Breast epithelium (tissue), 4 donors: ENCODE measurements around the gene ANKRD37. TPM values are rescaled to one million over a fixed set of nuclear protein-coding genes. Genes with fewer than 3 reads are reported as not detected.

Experiments used
- DNase-seq, 2 donors: peaks; one replicate each; pipeline ENCODE4 v3.0.0-alpha.2; 2019; ENCODE audit warnings: low spot score in 2 of 2
- H3K27ac ChIP-seq, 2 donors: fragments of 200-600 bp; sonication (generic) in 1 of 2; one replicate each; pipeline ENCODE4 v1.5.1; 2016 to 2019; ENCODE audit warnings: mild to moderate bottlenecking in 1 of 2
- H3K27me3 ChIP-seq, 2 donors: fragments of 200-600 bp; sonication (generic) in 1 of 2; one replicate each; pipeline versions ENCODE4 v1.5.1 to v1.6.0; 2017 to 2019; ENCODE audit warnings: control low read depth in 1 of 2, mild to moderate bottlenecking in 1 of 2
- H3K36me3 ChIP-seq: fragments of 200-600 bp; one replicate; pipeline ENCODE4 v1.5.1; 2019
- H3K4me1 ChIP-seq, 2 donors: fragments of 200-600 bp; sonication (generic); one replicate each; pipeline ENCODE4 v1.5.1; 2016 to 2019; ENCODE audit warnings: control low read depth in 1 of 2
- H3K4me3 ChIP-seq, 3 donors: fragments of 200-600 bp; sonication (generic); 1 replicate in 2 of 3; 2 replicates in 1 of 3; pipeline ENCODE4 v1.5.1; 2016 to 2019; ENCODE audit warnings: mild to moderate bottlenecking in 3 of 3, moderate library complexity in 2 of 3
- H3K9me3 ChIP-seq, 2 donors: fragments of 200-600 bp; sonication (generic) in 1 of 2; one replicate each; pipeline ENCODE4 v1.5.1; 2016 to 2019; ENCODE audit warnings: control low read depth in 1 of 2
- CTCF ChIP-seq, 3 donors: fragments of 450-650 bp; IDR thresholded peaks; one replicate each; pipeline ENCODE4 v1.5.1; 2016 to 2017; ENCODE audit warnings: antibody characterized with exemption in 3 of 3, mild to moderate bottlenecking in 3 of 3, moderate library complexity in 3 of 3
- POLR2A ChIP-seq: fragments of 450-650 bp; IDR thresholded peaks from one replicate; pipeline ENCODE4 v1.6.1; 2016; ENCODE audit warnings: antibody characterized with exemption, mild to moderate bottlenecking, moderate library complexity
- POLR2AphosphoS5 ChIP-seq, 3 donors: sonication (generic); formaldehyde crosslinking; IDR thresholded peaks; one replicate each; pipeline ENCODE4 v1.6.1; 2017; ENCODE audit warnings: antibody characterized with exemption in 3 of 3
- intact Hi-C: fragments of 100-400 bp; cut with DNase I; formaldehyde crosslinking; loops from one replicate; pipeline ENCODE4 v1.15.1; 2023; ENCODE audit warnings: low total_unique reads
- total RNA-seq, 3 donors: library from RNA; depleted of rRNA; stranded (reverse); fragments of >200 nt; gene quantifications; one replicate each; pipeline ENCODE4 v1.1.0, GENCODE V29; 2016

ANKRD37 gene
- total RNA-seq, 3 donors from 2014 or later, result 9.0 to 15.5 (median 10.2) TPM

GRCh38 chr4:185395956-185396723, 501 bp upstream of the ANKRD37 start:
- TF ChIP-seq CTCF (IDR thresholded peaks at IDR 0.05) (peak in 1 of 3 donors; percentile 29), POLR2AphosphoS5 (IDR thresholded peaks at IDR 0.05) (peak; percentile 79 to 87 (median 85)), POLR2A (peak; percentile 83)
- Histone ChIP-seq H3K9me3 (no peaks in the 10 kb centered on the region), H3K36me3 (no peaks in the 10 kb centered on the region), H3K27ac (peak overlapping the region; percentile 99 to 100), H3K4me1 (no peaks in the 10 kb centered on the region), H3K4me3 (peak overlapping the region; percentile 76 to 89 (median 86)), H3K27me3 (no peaks in the 10 kb centered on the region)
- intact Hi-C loops, result loop anchor here (10.0 kb wide), 1 partner anchor 191 kb away; the partner anchor contains the start of genes CFAP97 and SNX25
- DNase-seq, result peak; percentile 97 to 98

- intact Hi-C loops, result loop anchor here (10.0 kb wide), 1 partner anchor 194 kb away; the partner anchor contains the start of genes CFAP97 and SNX25
- H3K36me3 ChIP-seq, result no peaks in the 10 kb centered on the region
- DNase-seq, result no peak
- TF ChIP-seq POLR2AphosphoS5 (IDR thresholded peaks at IDR 0.05) (no peak), CTCF (IDR thresholded peaks at IDR 0.05) (no peak), POLR2A (no peak)
- no peak overlapping the region for H3K4me3 ChIP-seq
- H3K4me1 ChIP-seq, result no peaks in the 10 kb centered on the region
- H3K9me3 ChIP-seq, result no peaks in the 10 kb centered on the region
- H3K27me3 ChIP-seq, result no peaks in the 10 kb centered on the region
- peak overlapping the region in 1 of 2 donors; percentile 30 for H3K27ac ChIP-seq
Measured at GRCh38 chr4:185398618-185399017, 2.0 kb downstream of the ANKRD37 start.

- intact Hi-C loops, result loop anchor here (10.0 kb wide), 1 partner anchor 195 kb away; the partner anchor contains the start of genes CFAP97 and SNX25
- Histone ChIP-seq H3K27ac (peak overlapping the region in 1 of 2 donors; percentile 22), H3K9me3 (no peaks in the 10 kb centered on the region), H3K27me3 (no peaks in the 10 kb centered on the region), H3K4me3 (no peak overlapping the region), H3K4me1 (no peaks in the 10 kb centered on the region), H3K36me3 (no peaks in the 10 kb centered on the region)
- DNase-seq, result no peak
- TF ChIP-seq POLR2AphosphoS5 (IDR thresholded peaks at IDR 0.05) (no peak), POLR2A (no peak), CTCF (IDR thresholded peaks at IDR 0.05) (no peak)
Measured at GRCh38 chr4:185399466-185399865, 2.8 kb downstream of the ANKRD37 start.

- intact Hi-C loops, result no loop called here
- no peaks in the 10 kb centered on the region for H3K36me3 ChIP-seq
- TF ChIP-seq POLR2A (no peak), POLR2AphosphoS5 (IDR thresholded peaks at IDR 0.05) (no peak), CTCF (IDR thresholded peaks at IDR 0.05) (no peak)
Measured at GRCh38 chr4:185404031-185404430, 7.4 kb downstream of the ANKRD37 start.

GRCh38 chr4:185405296-185405999, 8.8 kb downstream of the ANKRD37 start:
- H3K27me3 ChIP-seq, result no peaks in the 10 kb centered on the region
- H3K36me3 ChIP-seq, result no peaks in the 10 kb centered on the region
- H3K4me3 ChIP-seq, result no peak overlapping the region
- H3K9me3 ChIP-seq, result no peaks in the 10 kb centered on the region
- intact Hi-C loops, result no loop called here
- no peak for TF ChIP-seq POLR2AphosphoS5 (IDR thresholded peaks at IDR 0.05)
- no peak for TF ChIP-seq POLR2A
- no peaks in the 10 kb centered on the region for H3K4me1 ChIP-seq
- no peak for DNase-seq
- H3K27ac ChIP-seq, result no peak overlapping the region

More at GRCh38 chr4:185404031-185404430, 7.4 kb downstream of the ANKRD37 start:
- Histone ChIP-seq H3K9me3 (no peaks in the 10 kb centered on the region), H3K27ac (no peak overlapping the region), H3K4me1 (no peaks in the 10 kb centered on the region), H3K4me3 (no peak overlapping the region), H3K27me3 (no peaks in the 10 kb centered on the region)
- no peak for DNase-seq
